HG02610 (cell line): ENCODE results near the gene MAP3K10.
"Not testable (repeated sequence)": the region's sequence is repeated elsewhere in the genome, so short reads cannot be mapped to it uniquely, and the experiment has no call there.

Source experiments
- ATAC-seq: cut with Tn5 transposase; IDR thresholded peaks from one replicate; pipeline ENCODE4 v1.9.1; 2021; ENCODE audit warnings: mild to moderate bottlenecking, moderate library complexity; ENCODE audit not compliant: unreplicated experiment

MAP3K10 gene

GRCh38 chr19:40216013-40216776 is 25.0 kb downstream of the MAP3K10 start:
- ATAC-seq, result no peak

GRCh38 chr19:40216777-40217026 is 25.5 kb downstream of the MAP3K10 start:
- ATAC-seq, result no peak

- no peak for ATAC-seq
Observed at GRCh38 chr19:40217027-40217810, 26.0 kb downstream of the MAP3K10 start.

GRCh38 chr19:40217934-40218890 is 27.0 kb downstream of the MAP3K10 start, which contains the start of gene TTC9B:
Gene TTC9B, minus strand, starts transcription at chr19:40218384. Its CDS starts 3 bp downstream, at chr19:40218381.
- ATAC-seq, result no peak

GRCh38 chr19:40219029-40219428 is 27.8 kb downstream of the MAP3K10 start:
- ATAC-seq, result not testable (repeated sequence)

GRCh38 chr19:40219721-40220276 is 28.6 kb downstream of the MAP3K10 start:
- no peak for ATAC-seq

GRCh38 chr19:40220674-40221073 is 29.4 kb downstream of the MAP3K10 start:
- ATAC-seq, result no peak

GRCh38 chr19:40221858-40222619 is 30.8 kb downstream of the MAP3K10 start:
- ATAC-seq, result no peak

- no peak for ATAC-seq
Observed at GRCh38 chr19:40223135-40223822, 32.1 kb downstream of the MAP3K10 start.

GRCh38 chr19:40224342-40225150 is 33.3 kb downstream of the MAP3K10 start:
- ATAC-seq, result no peak

GRCh38 chr19:40225440-40226305 is 34.4 kb downstream of the MAP3K10 start:
- no peak for ATAC-seq

GRCh38 chr19:40228346-40228745 is 37.1 kb downstream of the MAP3K10 start:
- ATAC-seq, result no peak

- no peak for ATAC-seq
Observed at GRCh38 chr19:40228863-40229262, 37.6 kb downstream of the MAP3K10 start.

- no peak for ATAC-seq
Observed at GRCh38 chr19:40229484-40229883, 38.3 kb downstream of the MAP3K10 start.

GRCh38 chr19:40229926-40230417 is 38.7 kb downstream of the MAP3K10 start:
- ATAC-seq, result no peak

- no peak for ATAC-seq
Observed at GRCh38 chr19:40231057-40231456, 39.8 kb downstream of the MAP3K10 start.

GRCh38 chr19:40231544-40232424 is 40.6 kb downstream of the MAP3K10 start:
- ATAC-seq, result no peak
